Esophagus squamous epithelium (tissue), 4 donors: ENCODE measurements around the gene FBLN5.

ENCODE experiments used
- CTCF ChIP-seq, 6 experiments: fragments of 450-650 bp in 4 of 6; fragments of 200-600 bp in 2 of 6; sonication (generic) in 2 of 6; IDR thresholded peaks; one replicate each; pipeline ENCODE4 v1.5.1; 2016 to 2019; ENCODE audit warnings: antibody characterized with exemption in 6 of 6, mild to moderate bottlenecking in 4 of 6, moderate library complexity in 4 of 6
- POLR2A ChIP-seq, 4 donors: fragments of 450-650 bp; IDR thresholded peaks; one replicate each; pipeline ENCODE4 v1.6.1; 2017; ENCODE audit warnings: antibody characterized with exemption in 4 of 4, mild to moderate bottlenecking in 4 of 4, moderate library complexity in 3 of 4

- no peak for TF ChIP-seq CTCF (IDR thresholded peaks at IDR 0.05)
- no peak for TF ChIP-seq POLR2A (IDR thresholded peaks at IDR 0.05)
These were observed 30.4 kb upstream of the FBLN5 start for GRCh38 chr14:91977884-91978283.
